Coronary artery (tissue), 2 donors: ENCODE results near the gene E2F6.

Experiments used
- DNase-seq: peaks from one replicate; pipeline ENCODE4 v3.0.0-alpha.2; 2017; ENCODE audit warnings: low spot score
- H3K27ac ChIP-seq, 2 donors: fragments of 200-600 bp; sonication (generic); one replicate each; pipeline ENCODE4 v1.5.1; 2016 to 2019
- H3K4me3 ChIP-seq: fragments of 200-600 bp; sonication (generic); 2 replicates; pipeline ENCODE4 v1.5.1; 2016; ENCODE audit warnings: mild to moderate bottlenecking, moderate library complexity
- TF ChIP-seq, protein P1 (sequence below): fragments of 200-600 bp; sonication (generic); IDR thresholded peaks from one replicate; pipeline ENCODE4 v1.5.1; 2019; ENCODE audit warnings: antibody characterized with exemption

E2F6 gene

DNA sequence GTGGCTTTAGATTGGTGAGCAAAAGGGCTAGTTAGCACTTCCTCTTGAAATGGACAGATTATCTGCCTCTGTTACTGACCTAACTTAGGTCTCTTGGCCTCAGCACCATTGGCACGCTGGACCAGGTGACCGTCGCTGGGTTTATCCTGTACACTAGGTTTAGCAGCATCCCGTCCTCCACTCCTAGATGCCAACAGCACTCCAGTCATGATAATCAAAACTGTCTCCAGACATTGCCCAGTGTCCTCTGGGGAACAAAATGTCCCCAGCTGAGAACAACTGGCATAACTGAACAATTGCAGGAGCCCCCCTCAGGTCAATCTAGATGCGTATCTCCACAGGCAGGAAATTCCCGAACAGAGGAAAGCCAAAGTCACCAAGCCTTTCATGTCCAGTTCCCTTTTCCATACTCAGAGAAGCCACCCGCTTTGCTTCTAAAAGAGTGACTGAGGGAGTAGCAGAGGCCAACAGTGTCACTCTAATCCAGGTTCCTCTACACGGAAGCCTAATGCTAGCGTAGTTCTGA, 27.3 kb downstream of the E2F6 start:
- Histone ChIP-seq H3K4me3 (no peak overlapping the region), H3K27ac (no peak overlapping the region)
- TF ChIP-seq, protein P1, sequence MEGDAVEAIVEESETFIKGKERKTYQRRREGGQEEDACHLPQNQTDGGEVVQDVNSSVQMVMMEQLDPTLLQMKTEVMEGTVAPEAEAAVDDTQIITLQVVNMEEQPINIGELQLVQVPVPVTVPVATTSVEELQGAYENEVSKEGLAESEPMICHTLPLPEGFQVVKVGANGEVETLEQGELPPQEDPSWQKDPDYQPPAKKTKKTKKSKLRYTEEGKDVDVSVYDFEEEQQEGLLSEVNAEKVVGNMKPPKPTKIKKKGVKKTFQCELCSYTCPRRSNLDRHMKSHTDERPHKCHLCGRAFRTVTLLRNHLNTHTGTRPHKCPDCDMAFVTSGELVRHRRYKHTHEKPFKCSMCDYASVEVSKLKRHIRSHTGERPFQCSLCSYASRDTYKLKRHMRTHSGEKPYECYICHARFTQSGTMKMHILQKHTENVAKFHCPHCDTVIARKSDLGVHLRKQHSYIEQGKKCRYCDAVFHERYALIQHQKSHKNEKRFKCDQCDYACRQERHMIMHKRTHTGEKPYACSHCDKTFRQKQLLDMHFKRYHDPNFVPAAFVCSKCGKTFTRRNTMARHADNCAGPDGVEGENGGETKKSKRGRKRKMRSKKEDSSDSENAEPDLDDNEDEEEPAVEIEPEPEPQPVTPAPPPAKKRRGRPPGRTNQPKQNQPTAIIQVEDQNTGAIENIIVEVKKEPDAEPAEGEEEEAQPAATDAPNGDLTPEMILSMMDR, result no peak
- no peak for DNase-seq

GRCh38 chr2:11437602-11438001, 28.4 kb downstream of the E2F6 start:
- no peak overlapping the region for H3K27ac ChIP-seq
- TF ChIP-seq, protein P1, result no peak
- no peak overlapping the region for H3K4me3 ChIP-seq
- DNase-seq, result no peak

- Histone ChIP-seq H3K4me3 (no peak overlapping the region), H3K27ac (no peak overlapping the region)
- no peak for DNase-seq
- TF ChIP-seq, protein P1, result no peak
Measured at GRCh38 chr2:11435036-11435435, 30.9 kb downstream of the E2F6 start.

DNA sequence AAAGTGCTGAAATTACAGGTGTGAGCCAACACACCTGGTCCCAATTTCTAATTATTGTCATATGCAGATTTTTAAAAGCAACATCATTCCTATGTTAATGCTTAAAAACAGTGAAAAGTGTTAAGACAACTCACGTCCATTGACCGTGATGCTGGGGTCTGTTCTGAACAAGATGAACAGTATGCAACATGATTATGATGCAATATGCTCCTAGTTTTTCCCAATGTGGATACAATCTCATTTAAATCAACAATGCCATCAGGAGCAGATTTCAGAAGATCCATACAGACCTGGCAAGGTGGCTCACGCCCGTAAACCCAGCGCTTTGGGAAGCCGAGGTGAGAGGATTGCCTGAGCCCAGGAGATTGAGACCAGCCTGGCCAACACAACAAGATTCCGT, 31.5 kb downstream of the E2F6 start:
- no peak for DNase-seq
- TF ChIP-seq, protein P1, result no peak
- H3K27ac ChIP-seq, result no peak overlapping the region
- no peak overlapping the region for H3K4me3 ChIP-seq

- no peak overlapping the region for H3K27ac ChIP-seq
- no peak overlapping the region for H3K4me3 ChIP-seq
- TF ChIP-seq, protein P1, result no peak
- DNase-seq, result no peak
Measured at GRCh38 chr2:11433822-11434221, 32.1 kb downstream of the E2F6 start.

DNA sequence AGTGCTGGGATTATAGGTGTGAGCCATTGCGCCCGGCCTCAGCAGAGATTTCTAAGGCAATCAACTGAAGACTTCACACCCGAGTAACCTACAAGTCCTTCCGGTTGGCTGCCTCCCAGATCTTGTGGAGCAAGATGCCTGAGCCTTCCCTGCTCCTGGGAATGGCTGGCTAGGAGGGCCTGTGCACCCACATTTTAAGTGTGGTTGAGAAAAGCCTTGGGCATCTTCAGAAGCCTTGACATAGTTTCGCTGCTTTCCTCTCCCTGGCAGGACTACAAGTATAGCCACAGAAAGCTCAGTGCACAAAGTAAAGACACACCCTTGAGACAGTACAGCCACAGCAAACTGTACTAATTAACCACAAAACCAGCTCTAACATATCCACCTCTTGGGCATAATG, 35.2 kb downstream of the E2F6 start:
- no peak overlapping the region for H3K27ac ChIP-seq
- no peak for DNase-seq
- TF ChIP-seq, protein P1, result no peak
- no peak overlapping the region for H3K4me3 ChIP-seq

DNA sequence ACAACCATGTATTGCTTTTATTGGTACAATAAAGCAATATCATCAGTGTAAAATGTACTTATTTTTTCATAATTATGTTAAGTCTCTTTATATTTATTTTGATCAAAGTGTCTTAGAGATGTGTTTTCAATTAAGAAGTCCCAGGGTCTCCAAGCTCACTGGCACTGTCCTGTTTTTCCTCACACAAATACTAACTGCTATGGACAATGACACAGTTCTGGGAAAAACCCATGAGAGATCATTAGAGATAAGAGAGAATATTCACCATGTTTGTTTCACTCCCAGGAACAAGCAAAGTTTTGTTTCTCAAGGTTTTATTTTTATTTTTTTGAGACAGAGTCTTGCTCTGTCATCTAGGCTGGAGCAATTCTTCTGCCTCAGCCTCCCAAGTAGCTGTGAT, 38.7 kb downstream of the E2F6 start:
- Histone ChIP-seq H3K27ac (no peak overlapping the region), H3K4me3 (no peak overlapping the region)
- TF ChIP-seq, protein P1, result no peak
- no peak for DNase-seq
